IMR-90 (cell line): ENCODE measurements around the gene BMP8A. TPM values are rescaled to one million over a fixed set of nuclear protein-coding genes. Genes with fewer than 3 reads are reported as not detected.

Source experiments
- ATAC-seq: fragments of 200-7000 bp; cut with Tn5 transposase; 2 replicates; pipeline ENCODE4 v1.9.1; 2020; ENCODE audit warnings: low read depth, mild to moderate bottlenecking, moderate library complexity
- BruUV-seq: library from RNA; stranded (reverse); fragments of 400-500 nt; replicated peaks from 2 replicates; lab custom pipeline; 2021; lab: Mats Ljungman, UMichigan
- CTCF ChIA-PET: fragments of 300-600 bp; formaldehyde crosslinking; extraction: SDS; loops from one replicate; lab custom pipeline; 2021; ENCODE audit warnings: antibody characterized with exemption; lab: Yijun Ruan, JAX
- POLR2A ChIA-PET: fragments of 300-600 bp; sonication (Branson Sonifier 250); formaldehyde crosslinking; loops from one replicate; lab custom pipeline; 2022; ENCODE audit warnings: antibody characterized with exemption; ENCODE audit not compliant: unreplicated experiment; lab: Charles Lee
- DNase-seq: peaks from one replicate; pipeline ENCODE4 v3.0.0; 2013
- H2AFZ ChIP-seq: replicated peaks from 2 replicates; pipeline ENCODE3; 2013; ENCODE audit warnings: low read length, mild to moderate bottlenecking; ENCODE audit not compliant: poor library complexity
- H2AK5ac ChIP-seq: 2 replicates; pipeline ENCODE4 v1.6.1; 2013; ENCODE audit warnings: low read depth, low read length, inconsistent platforms
- H2AK9ac ChIP-seq: replicated peaks from 2 replicates; pipeline ENCODE3; 2013; ENCODE audit warnings: mild to moderate bottlenecking, low read depth, low read length, moderate library complexity; ENCODE audit not compliant: poor library complexity
- H2BK120ac ChIP-seq: 2 replicates; pipeline ENCODE4 v1.6.1; 2013; ENCODE audit warnings: low read depth, low read length, inconsistent platforms
- H2BK15ac ChIP-seq: 3 replicates; pipeline ENCODE4 v1.6.1; 2013; ENCODE audit warnings: low read depth, low read length, inconsistent platforms
- H2BK20ac ChIP-seq: 2 replicates; pipeline ENCODE4 v1.6.1; 2013; ENCODE audit warnings: low read depth, mild to moderate bottlenecking, inconsistent platforms, low read length, moderate library complexity
- H2BK5ac ChIP-seq: 2 replicates; pipeline ENCODE4 v1.6.1; 2013; ENCODE audit warnings: mild to moderate bottlenecking, low read depth, low read length, inconsistent platforms; ENCODE audit not compliant: poor library complexity, severe bottlenecking
- H3K14ac ChIP-seq: replicated peaks from 2 replicates; pipeline ENCODE4 v1.6.1; 2013; ENCODE audit warnings: low read depth, low read length, inconsistent platforms
- H3K18ac ChIP-seq: 2 replicates; pipeline ENCODE4 v1.6.1; 2013; ENCODE audit warnings: low read depth, low read length, control low read depth
- H3K23ac ChIP-seq: 2 replicates; pipeline ENCODE4 v1.6.1; 2013; ENCODE audit warnings: low read depth, low read length, inconsistent platforms
- H3K27ac ChIP-seq: 2 replicates; pipeline ENCODE4 v1.5.1; 2013; ENCODE audit warnings: mild to moderate bottlenecking, control low read depth, low read length; ENCODE audit not compliant: insufficient read depth
- H3K27me3 ChIP-seq: 2 replicates; pipeline ENCODE4 v1.6.1; 2013; ENCODE audit warnings: low read length; ENCODE audit not compliant: control insufficient read depth, insufficient read depth
- H3K36me3 ChIP-seq: 2 replicates; pipeline ENCODE4 v1.6.1; 2013; ENCODE audit warnings: low read length, mixed read lengths; ENCODE audit not compliant: control insufficient read depth, insufficient read depth
- H3K4ac ChIP-seq: 2 replicates; pipeline ENCODE4 v1.6.1; 2013; ENCODE audit warnings: low read depth, low read length, inconsistent platforms
- H3K4me1 ChIP-seq: 2 replicates; pipeline ENCODE4 v1.6.1; 2013; ENCODE audit warnings: low read length, mixed read lengths; ENCODE audit not compliant: control insufficient read depth, insufficient read depth
- H3K4me2 ChIP-seq: 2 replicates; pipeline ENCODE4 v1.6.1; 2013; ENCODE audit warnings: low read depth, mild to moderate bottlenecking, control low read depth, low read length, moderate library complexity
- H3K4me3 ChIP-seq: 2 replicates; pipeline ENCODE4 v1.5.1; 2013; ENCODE audit warnings: low read depth, mild to moderate bottlenecking, control low read depth, low read length, moderate library complexity; ENCODE audit not compliant: insufficient read depth
- H3K56ac ChIP-seq: 2 replicates; pipeline ENCODE4 v1.6.1; 2013; ENCODE audit warnings: low read length, inconsistent platforms; ENCODE audit not compliant: insufficient read depth; ENCODE audit errors: extremely low read depth
- H3K79me1 ChIP-seq, 2 experiments: 2 replicates each; pipeline ENCODE4 v1.6.1; 2013; ENCODE audit warnings: low read length in 2 of 2, inconsistent platforms in 1 of 2, low read depth in 1 of 2
- H3K9ac ChIP-seq: 2 replicates; pipeline ENCODE4 v1.6.1; 2013; ENCODE audit warnings: low read depth, low read length, control low read depth
- H3K9me1 ChIP-seq: 2 replicates; pipeline ENCODE4 v1.6.1; 2013; ENCODE audit warnings: low read length, inconsistent platforms; ENCODE audit not compliant: insufficient read depth
- H3K9me3 ChIP-seq: 2 replicates; pipeline ENCODE4 v1.6.1; 2013; ENCODE audit warnings: low read length; ENCODE audit not compliant: control insufficient read depth, insufficient read depth
- H4K20me1 ChIP-seq: 2 replicates; pipeline ENCODE4 v1.6.1; 2013; ENCODE audit warnings: low read length, inconsistent platforms; ENCODE audit not compliant: insufficient read depth
- H4K5ac ChIP-seq: 2 replicates; pipeline ENCODE4 v1.6.1; 2013; ENCODE audit warnings: mild to moderate bottlenecking, low read depth, low read length, control low read depth
- H4K8ac ChIP-seq, 2 experiments: 2 replicates each; pipeline ENCODE4 v1.6.1; 2013; ENCODE audit warnings: low read depth in 2 of 2, low read length in 2 of 2, control low read depth in 1 of 2, inconsistent platforms in 1 of 2
- H4K91ac ChIP-seq: 2 replicates; pipeline ENCODE4 v1.6.1; 2013; ENCODE audit warnings: low read depth, low read length, inconsistent platforms; ENCODE audit not compliant: insufficient read depth
- BHLHE40 ChIP-seq: fragments of 150-350 bp; IDR thresholded peaks from 2 replicates; pipeline ENCODE4 v1.6.1; 2016; ENCODE audit warnings: mild to moderate bottlenecking, low read depth, low read length
- CHD1 ChIP-seq: IDR thresholded peaks from 2 replicates; pipeline ENCODE4 v1.6.1; 2012; ENCODE audit warnings: low read depth, low read length, improper control_type of control experiment
- FOS ChIP-seq: fragments of 150-350 bp; IDR thresholded peaks from 2 replicates; pipeline ENCODE4 v1.6.1; 2016; ENCODE audit warnings: low read depth, low read length
- MAFK ChIP-seq: IDR thresholded peaks from 2 replicates; pipeline ENCODE4 v1.6.1; 2012; ENCODE audit warnings: low read depth, low read length, improper control_type of control experiment
- MXI1 ChIP-seq: IDR thresholded peaks from 2 replicates; pipeline ENCODE4 v1.6.1; 2012; ENCODE audit warnings: low read depth, mild to moderate bottlenecking, low read length, moderate library complexity, borderline replicate concordance
- NFE2L2 ChIP-seq: fragments of 150-350 bp; IDR thresholded peaks from 2 replicates; pipeline ENCODE4 v1.6.1; 2016; ENCODE audit warnings: low read depth, mild to moderate bottlenecking, low read length
- POLR2A ChIP-seq: IDR thresholded peaks from 2 replicates; pipeline ENCODE4 v1.6.1; 2012; ENCODE audit warnings: mild to moderate bottlenecking, low read depth, low read length
- RCOR1 ChIP-seq: IDR thresholded peaks from 2 replicates; pipeline ENCODE4 v1.6.1; 2012; ENCODE audit warnings: mild to moderate bottlenecking, low read length, improper control_type of control experiment; ENCODE audit not compliant: insufficient replicate concordance
- RFX5 ChIP-seq: IDR thresholded peaks from 2 replicates; pipeline ENCODE4 v1.8.0; 2012; ENCODE audit warnings: low read depth, mild to moderate bottlenecking, low read length, moderate library complexity
- SMC3 ChIP-seq: fragments of 150-350 bp; IDR thresholded peaks from 2 replicates; pipeline ENCODE4 v1.6.1; 2016; ENCODE audit warnings: low read depth, mild to moderate bottlenecking, antibody characterized with exemption, low read length, moderate library complexity
- WGBS, 2 experiments: methylation state at CpG; one replicate each; pipeline versions ENCODE4 v1.1.5 to v1.1.7; 2013; ENCODE audit warnings: missing lambda C conversion rate in 2 of 2; ENCODE audit not compliant: insufficient read length in 1 of 2; ENCODE audit errors: extremely low coverage in 2 of 2; 5-methylcytosine and 5-hydroxymethylcytosine counted together
- dilution Hi-C: fragments of 300-500 bp; cut with HindIII; formaldehyde crosslinking; loops from one replicate; pipeline ENCODE4 v1.14.3; 2018; ENCODE audit warnings: low sequenced_read_pairs; ENCODE audit not compliant: unreplicated experiment
- in situ Hi-C: fragments of 300-500 bp; cut with MboI; formaldehyde crosslinking; loops from 3 replicates; pipeline ENCODE4 v1.14.3; 2019; ENCODE audit warnings: low sequenced_read_pairs, inconsistent platforms, mixed read lengths
- intact Hi-C: fragments of 100-400 bp; cut with micrococcal nuclease; formaldehyde crosslinking; loops from 2 replicates; pipeline ENCODE4 v1.10.0; 2022
- polyA plus RNA-seq, 3 experiments: library from polyadenylated mRNA; depleted of rRNA; stranded (reverse); fragments of >200 nt; gene quantifications; 2 replicates each; pipeline ENCODE4 v1.2.3, GENCODE V29; 2012; ENCODE audit warnings: low replicate concordance in 1 of 3
- total RNA-seq: library from RNA; depleted of rRNA; stranded (reverse); fragments of >200 nt; gene quantifications from 2 replicates; pipeline ENCODE4 v1.2.3, GENCODE V29; 2012
- TF ChIP-seq, protein P1 (sequence below): fragments of 150-350 bp; IDR thresholded peaks from 2 replicates; pipeline ENCODE4 v1.6.1; 2016; ENCODE audit warnings: low read depth, mild to moderate bottlenecking, low read length, moderate library complexity, borderline replicate concordance

BMP8A gene
- total and polyA plus RNA-seq, 2 of the 4 experiments (the other 2 are of a cell fraction), result not detected

DNA sequence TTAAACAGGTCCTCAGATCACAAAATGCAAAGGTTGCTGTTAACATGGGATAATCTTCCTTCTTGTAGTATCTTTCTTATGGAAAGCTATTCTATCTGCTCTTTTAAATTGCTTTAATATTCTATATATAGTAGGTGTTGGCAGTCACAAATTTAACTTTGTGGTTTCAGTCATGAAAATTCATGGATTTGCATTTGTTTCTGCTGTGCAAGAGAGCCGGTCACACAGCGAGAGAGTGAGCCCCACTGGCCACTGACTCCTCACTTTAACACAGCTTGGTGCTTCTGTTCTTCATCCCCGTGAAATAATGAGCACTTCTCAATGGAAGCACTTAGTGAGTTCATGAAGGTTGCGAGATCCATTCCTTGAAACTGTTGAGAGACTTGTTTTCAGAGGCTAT, 18.1 kb upstream of the BMP8A start:
- Histone ChIP-seq H3K56ac (no peak overlapping the region), H2AFZ (no peak overlapping the region), H3K9ac (no peak overlapping the region), H2AK9ac (no peak overlapping the region), H2AK5ac (no peak overlapping the region), H3K27ac (no peak overlapping the region), H2BK120ac (no peak overlapping the region), H2BK15ac (no peak overlapping the region), H4K91ac (no peak overlapping the region), H3K27me3 (no peaks in the 10 kb centered on the region), H3K18ac (no peak overlapping the region), H3K4me2 (no peak overlapping the region), H3K23ac (no peak overlapping the region), H3K9me3 (no peaks in the 10 kb centered on the region), H2BK5ac (no peak overlapping the region), H4K8ac (no peak overlapping the region), H3K36me3 (peaks cover 50% of the 10 kb centered on the region), H3K9me1 (peaks cover 17% of the 10 kb centered on the region; the same call in 1 of the 2 replicates), H4K5ac (no peak overlapping the region), H3K4me3 (no peak overlapping the region), H3K4ac (no peak overlapping the region), H2BK20ac (no peak overlapping the region), H3K14ac (no peak overlapping the region), H4K20me1 (peaks cover 14% of the 10 kb centered on the region), H3K4me1 (peaks cover 4% of the 10 kb centered on the region), H3K79me1 (peaks cover 27 to 47% of the 10 kb centered on the region in 2 experiments; a peak in 3 of 4 replicates)
- no CpG with 5 or more reads among the region's 4 CpGs for WGBS, 2 experiments
- in situ Hi-C loops, result no loop called here
- no TSS peak for BruUV-seq
- intact Hi-C loops, result no loop called here
- POLR2A ChIA-PET, result no interaction called here
- DNase-seq (no peak), ATAC-seq (no peak)
- TF ChIP-seq RFX5 (no peak), POLR2A (no peak), FOS (no peak), MXI1 (no peak), BHLHE40 (no peak), NFE2L2 (no peak), SMC3 (no peak), MAFK (no peak), CHD1 (no peak), RCOR1 (no peak)
- TF ChIP-seq, protein P1, sequence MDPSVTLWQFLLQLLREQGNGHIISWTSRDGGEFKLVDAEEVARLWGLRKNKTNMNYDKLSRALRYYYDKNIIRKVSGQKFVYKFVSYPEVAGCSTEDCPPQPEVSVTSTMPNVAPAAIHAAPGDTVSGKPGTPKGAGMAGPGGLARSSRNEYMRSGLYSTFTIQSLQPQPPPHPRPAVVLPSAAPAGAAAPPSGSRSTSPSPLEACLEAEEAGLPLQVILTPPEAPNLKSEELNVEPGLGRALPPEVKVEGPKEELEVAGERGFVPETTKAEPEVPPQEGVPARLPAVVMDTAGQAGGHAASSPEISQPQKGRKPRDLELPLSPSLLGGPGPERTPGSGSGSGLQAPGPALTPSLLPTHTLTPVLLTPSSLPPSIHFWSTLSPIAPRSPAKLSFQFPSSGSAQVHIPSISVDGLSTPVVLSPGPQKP, result no peak
- dilution Hi-C loops, result loop anchor here (25.0 kb wide), 1 partner anchor 111 kb away; no protein-coding TSS in a partner anchor
- CTCF ChIA-PET, result no interaction called here
